ENCODE measurements around the gene CD300LF. TPM values are rescaled to one million over a fixed set of nuclear protein-coding genes. Genes with fewer than 3 reads are reported as not detected.

The CD300LF gene
- polyA plus RNA-seq, 3 donors = 112 to 184 (median 175) TPM

GRCh38 chr17:74738051-74738996 is 25.6 kb upstream of the CD300LF start:
- H3K36me3 Mint-ChIP-seq = peaks cover 2 to 7% of the 10 kb centered on the region in 2 donors
- peaks cover 79% of the 10 kb centered on the region for H3K4me1 Mint-ChIP-seq
- Histone ChIP-seq H3K4me1 (ENCODE audit: control insufficient read depth in 1 of 2, insufficient read depth in 2 of 2, low read length in 2 of 2) (peaks cover 71 to 89% of the 10 kb centered on the region in 2 donors), H3K9me3 (replicated peaks in 1 of 2; ENCODE audit: control insufficient read depth in 1 of 2, insufficient read depth in 1 of 2, low read length in 2 of 2) (no peaks in the 10 kb centered on the region), H3K9ac (ENCODE audit: insufficient read depth, low read length, poor library complexity, severe bottlenecking) (peak overlapping the region; percentile 71), H3K4me3 (replicated peaks in 1 of 3; ENCODE audit: low read depth in 2 of 3, low read length in 3 of 3) (peak overlapping the region; percentile 46 to 89 (median 55)), H3K36me3 (replicated peaks in 1 of 2; ENCODE audit: control insufficient read depth in 1 of 2, insufficient read depth in 2 of 2, low read length in 2 of 2) (no peaks in the 10 kb centered on the region), H3K27ac (ENCODE audit: low read depth in 1 of 2, low read length in 2 of 2) (peak overlapping the region; percentile 41 to 75), H3K79me2 (ENCODE audit: insufficient read depth, low read length) (peaks cover 47% of the 10 kb centered on the region), H3K27me3 (ENCODE audit: control insufficient read depth in 2 of 2, insufficient read depth in 2 of 2, low read length in 2 of 2) (no peaks in the 10 kb centered on the region), H2AFZ (ENCODE audit: insufficient read depth, low read depth, low read length, poor library complexity, severe bottlenecking) (peak overlapping the region; percentile 82), H4K20me1 (ENCODE audit: insufficient read depth, low read length) (no peaks in the 10 kb centered on the region), H3K4me2 (replicated peaks; ENCODE audit: extremely low read depth, low read length, poor library complexity, severe bottlenecking) (peak overlapping the region; percentile 99)
- intact Hi-C loops (cut with micrococcal nuclease) = loop anchor here (5.0 to 10.0 kb wide), 4 partner anchors 66 to 364 kb away; partner anchors contain the start of gene CD300H (in 1 of the 2)
- no peak for DNase-seq
- H3K4me3 Mint-ChIP-seq = peak overlapping the region; percentile 86 to 93
- H3K27ac Mint-ChIP-seq = peak overlapping the region; percentile 82 to 91 (median 85)
- 5% methylated on average over 8 of the region's 16 CpGs for WGBS (ENCODE audit: insufficient coverage)
- H3K27me3 Mint-ChIP-seq (ENCODE audit: low read depth in 3 of 3) = peaks cover 0 to 6% (median 0%) of the 10 kb centered on the region in 3 donors
- no peaks in the 10 kb centered on the region for H3K9me3 Mint-ChIP-seq
- TF ChIP-seq CTCF (IDR thresholded peaks at IDR 0.05) = no peak

DNA sequence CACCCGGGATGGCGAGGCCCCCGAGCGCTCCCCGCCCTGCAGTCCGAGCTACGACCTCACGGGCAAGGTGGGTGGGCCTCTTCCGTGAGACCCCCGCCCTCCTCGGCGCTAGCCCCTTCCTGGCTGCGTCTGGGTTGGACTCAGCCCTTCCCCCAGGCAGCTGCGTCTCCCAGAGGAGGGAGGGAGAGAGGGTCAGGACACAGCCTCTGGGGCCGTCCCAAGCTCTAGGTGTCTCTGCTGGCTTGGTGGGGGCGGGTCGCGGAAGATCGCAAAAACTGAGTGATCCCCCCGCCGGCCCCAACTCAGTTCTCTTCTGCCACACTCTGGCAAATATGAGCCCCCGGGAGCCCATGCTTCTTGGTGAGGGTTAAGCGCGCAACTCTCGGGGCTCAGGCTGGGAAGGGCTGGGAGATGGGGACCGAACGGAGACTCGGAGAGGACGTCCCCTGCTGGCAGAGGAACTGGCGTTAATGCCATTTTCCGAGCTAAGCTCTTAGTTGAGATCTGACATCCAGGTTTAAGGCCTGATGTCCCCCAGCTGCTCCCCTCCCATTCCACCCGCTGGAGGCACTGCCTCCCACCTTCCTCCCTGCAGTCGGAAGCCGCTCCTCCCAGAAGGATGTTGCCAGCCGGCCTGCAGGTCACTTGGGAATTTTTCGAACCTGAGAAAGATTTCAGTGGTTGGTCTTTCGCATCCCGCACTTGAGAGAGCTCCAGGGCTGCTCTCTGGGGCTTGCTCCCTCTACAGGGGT is 24.8 kb upstream of the CD300LF start:
- DNase-seq = peak; percentile 58 to 69 (median 63)
- Mint-ChIP-seq H3K27me3 (ENCODE audit: low read depth in 3 of 3) (peaks cover 0 to 6% (median 0%) of the 10 kb centered on the region in 3 donors), H3K9me3 (no peaks in the 10 kb centered on the region), H3K36me3 (peaks cover 2 to 3% of the 10 kb centered on the region in 2 donors), H3K4me3 (peak overlapping the region; percentile 86 to 93), H3K27ac (peak overlapping the region; percentile 82 to 91 (median 85)), H3K4me1 (peaks cover 70% of the 10 kb centered on the region)
- peak; percentile 57 for TF ChIP-seq CTCF (IDR thresholded peaks at IDR 0.05)
- peak overlapping the region; percentile 41 to 75 for H3K27ac ChIP-seq (ENCODE audit: low read depth in 1 of 2, low read length in 2 of 2)
- H4K20me1 ChIP-seq (ENCODE audit: insufficient read depth, low read length) = no peaks in the 10 kb centered on the region
- H3K27me3 ChIP-seq (ENCODE audit: control insufficient read depth in 2 of 2, insufficient read depth in 2 of 2, low read length in 2 of 2) = no peaks in the 10 kb centered on the region
- no peaks in the 10 kb centered on the region for H3K36me3 ChIP-seq (replicated peaks in 1 of 2; ENCODE audit: control insufficient read depth in 1 of 2, insufficient read depth in 2 of 2, low read length in 2 of 2)
- intact Hi-C loops (cut with micrococcal nuclease) = loop anchor here (1.0 to 10.0 kb wide), 6 partner anchors 13 to 363 kb away; partner anchors contain the start of gene CD300H (in 1 of the 2)
- H3K79me2 ChIP-seq (ENCODE audit: insufficient read depth, low read length) = peaks cover 40% of the 10 kb centered on the region
- H3K4me3 ChIP-seq (replicated peaks in 1 of 3; ENCODE audit: low read depth in 2 of 3, low read length in 3 of 3) = peak overlapping the region; percentile 46 to 89 (median 55)
- H2AFZ ChIP-seq (ENCODE audit: insufficient read depth, low read depth, low read length, poor library complexity, severe bottlenecking) = peak overlapping the region; percentile 82
- WGBS (ENCODE audit: insufficient coverage) = 1% methylated on average over 26 of the region's 38 CpGs
- no peaks in the 10 kb centered on the region for H3K9me3 ChIP-seq (replicated peaks in 1 of 2; ENCODE audit: control insufficient read depth in 1 of 2, insufficient read depth in 1 of 2, low read length in 2 of 2)
- peak overlapping the region; percentile 99 for H3K4me2 ChIP-seq (replicated peaks; ENCODE audit: extremely low read depth, low read length, poor library complexity, severe bottlenecking)
- H3K9ac ChIP-seq (ENCODE audit: insufficient read depth, low read length, poor library complexity, severe bottlenecking) = peak overlapping the region; percentile 71
- H3K4me1 ChIP-seq (ENCODE audit: control insufficient read depth in 1 of 2, insufficient read depth in 2 of 2, low read length in 2 of 2) = peaks cover 63 to 81% of the 10 kb centered on the region in 2 donors

All from CD14-positive monocyte (primary cell).